Ovary (tissue), 3 donors: ENCODE data around the gene HDAC10.

Experiments used
- EP300 ChIP-seq: sonication (generic); formaldehyde crosslinking; IDR thresholded peaks from one replicate; pipeline ENCODE4 v1.6.1; 2017; ENCODE audit warnings: antibody characterized with exemption
- POLR2A ChIP-seq: fragments of 450-650 bp; IDR thresholded peaks from one replicate; pipeline ENCODE4 v1.6.1; 2017; ENCODE audit warnings: antibody characterized with exemption, mild to moderate bottlenecking, moderate library complexity
- TF ChIP-seq, protein P1 (sequence below), 3 donors: fragments of 450-650 bp in 2 of 3; fragments of 200-600 bp in 1 of 3; IDR thresholded peaks; one replicate each; pipeline versions ENCODE4 v1.5.1 to v1.8.0; 2016 to 2022; ENCODE audit warnings: antibody characterized with exemption in 3 of 3, mild to moderate bottlenecking in 1 of 3
- donor health status: DM: no; HTN: no; CAD: no.

GRCh38 chr22:50247748-50248147 lies 3.3 kb downstream of the HDAC10 start:
- TF ChIP-seq, protein P1, sequence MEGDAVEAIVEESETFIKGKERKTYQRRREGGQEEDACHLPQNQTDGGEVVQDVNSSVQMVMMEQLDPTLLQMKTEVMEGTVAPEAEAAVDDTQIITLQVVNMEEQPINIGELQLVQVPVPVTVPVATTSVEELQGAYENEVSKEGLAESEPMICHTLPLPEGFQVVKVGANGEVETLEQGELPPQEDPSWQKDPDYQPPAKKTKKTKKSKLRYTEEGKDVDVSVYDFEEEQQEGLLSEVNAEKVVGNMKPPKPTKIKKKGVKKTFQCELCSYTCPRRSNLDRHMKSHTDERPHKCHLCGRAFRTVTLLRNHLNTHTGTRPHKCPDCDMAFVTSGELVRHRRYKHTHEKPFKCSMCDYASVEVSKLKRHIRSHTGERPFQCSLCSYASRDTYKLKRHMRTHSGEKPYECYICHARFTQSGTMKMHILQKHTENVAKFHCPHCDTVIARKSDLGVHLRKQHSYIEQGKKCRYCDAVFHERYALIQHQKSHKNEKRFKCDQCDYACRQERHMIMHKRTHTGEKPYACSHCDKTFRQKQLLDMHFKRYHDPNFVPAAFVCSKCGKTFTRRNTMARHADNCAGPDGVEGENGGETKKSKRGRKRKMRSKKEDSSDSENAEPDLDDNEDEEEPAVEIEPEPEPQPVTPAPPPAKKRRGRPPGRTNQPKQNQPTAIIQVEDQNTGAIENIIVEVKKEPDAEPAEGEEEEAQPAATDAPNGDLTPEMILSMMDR (IDR thresholded peaks at IDR 0.05), result no peak
- TF ChIP-seq POLR2A, result no peak
- TF ChIP-seq EP300, result no peak
